HepG2 (cell line): Measurements from ENCODE around the gene NUTF2. TPM values are rescaled to one million over a fixed set of nuclear protein-coding genes. Genes with fewer than 3 reads are reported as not detected.

Experiments used
- AHR ChIP-seq: IDR thresholded peaks from 2 replicates; pipeline ENCODE4 v1.6.1; 2018; ENCODE audit warnings: missing genetic modification reagents, missing compliant biosample characterization
- ARHGAP35 ChIP-seq: sonication (generic); formaldehyde crosslinking; IDR thresholded peaks from 2 replicates; pipeline ENCODE4 v1.9.0; 2022; ENCODE audit warnings: mild to moderate bottlenecking, inconsistent platforms, moderate library complexity, missing genetic modification reagents, borderline replicate concordance
- BCL6 ChIP-seq: IDR thresholded peaks from 2 replicates; pipeline ENCODE4 v1.6.1; 2016; ENCODE audit warnings: missing genetic modification reagents, missing compliant biosample characterization
- MED13 ChIP-seq: sonication (generic); formaldehyde crosslinking; IDR thresholded peaks from 2 replicates; pipeline ENCODE4 v1.5.0; 2020; ENCODE audit warnings: missing genetic modification reagents
- RXRA ChIP-seq: sonication (generic); formaldehyde crosslinking; IDR thresholded peaks from 2 replicates; pipeline ENCODE4 v1.5.1; 2020; ENCODE audit warnings: missing genetic modification reagents
- RXRB ChIP-seq: IDR thresholded peaks from 2 replicates; pipeline ENCODE4 v1.6.1; 2016; ENCODE audit warnings: borderline replicate concordance, missing genetic modification reagents, missing compliant biosample characterization
- SALL2 ChIP-seq: sonication (generic); formaldehyde crosslinking; IDR thresholded peaks from 2 replicates; pipeline ENCODE4 v1.8.1; 2023; ENCODE audit warnings: mild to moderate bottlenecking, missing genetic modification reagents, inconsistent platforms
- SKI ChIP-seq: fragments of 450-650 bp; IDR thresholded peaks from one replicate; pipeline ENCODE4 v1.6.1; 2018; ENCODE audit warnings: mild to moderate bottlenecking; ENCODE audit not compliant: partially characterized antibody
- SP4 ChIP-seq: sonication (generic); formaldehyde crosslinking; IDR thresholded peaks from 2 replicates; pipeline ENCODE4 v1.8.1; 2023; ENCODE audit warnings: mild to moderate bottlenecking, missing genetic modification reagents
- ZNF160 ChIP-seq: sonication (generic); formaldehyde crosslinking; IDR thresholded peaks from 2 replicates; pipeline ENCODE4 v1.8.0; 2022; ENCODE audit warnings: mild to moderate bottlenecking, inconsistent platforms, missing genetic modification reagents
- polyA plus RNA-seq, 8 experiments: library from polyadenylated mRNA; depleted of rRNA in 3 of 8; stranded (reverse) in 7 of 8; unstranded in 1 of 8; fragments of >200 nt; fragmentation: Illumina TruSeq in 4 of 8; extraction: Trizol in 4 of 8; gene quantifications; 2 replicates each; pipeline versions ENCODE4 v1.2.1 to v1.2.3, GENCODE V29; 2011 to 2016; ENCODE audit warnings: low read depth in 4 of 8, missing spikeins in 1 of 8, mixed read lengths in 1 of 8; ENCODE audit not compliant: insufficient read depth in 1 of 8
- total RNA-seq, 5 experiments: library from RNA; depleted of rRNA; stranded (reverse); fragments of >200 nt; fragmentation: Illumina TruSeq; extraction: Trizol; gene quantifications; 2 replicates each; pipeline ENCODE4 v1.2.3, GENCODE V29; 2016; ENCODE audit warnings: low read depth in 1 of 5
- TF ChIP-seq, protein P1 (sequence below): sonication (generic); formaldehyde crosslinking; IDR thresholded peaks from 2 replicates; pipeline ENCODE4 v1.5.1; 2020; ENCODE audit warnings: mild to moderate bottlenecking, missing genetic modification reagents, moderate library complexity
- TF ChIP-seq, protein P2 (sequence below): IDR thresholded peaks from 2 replicates; pipeline ENCODE4 v1.6.1; 2016; ENCODE audit warnings: mild to moderate bottlenecking, missing biosample characterization, missing genetic modification reagents
- TF ChIP-seq, protein P3 (sequence below): sonication (generic); formaldehyde crosslinking; IDR thresholded peaks from 2 replicates; pipeline ENCODE4 v1.4.0; 2020; ENCODE audit warnings: missing genetic modification reagents
- TF ChIP-seq, protein P4 (sequence below): sonication (generic); formaldehyde crosslinking; IDR thresholded peaks from 2 replicates; pipeline ENCODE4 v1.4.0; 2020; ENCODE audit warnings: low read depth, mild to moderate bottlenecking, missing genetic modification reagents

The NUTF2 gene
- total and polyA plus RNA-seq, 2 of the 13 experiments (the other 11 are each of a cell fraction or from before 2014, with no cell fraction given) = 168 to 214 TPM

DNA sequence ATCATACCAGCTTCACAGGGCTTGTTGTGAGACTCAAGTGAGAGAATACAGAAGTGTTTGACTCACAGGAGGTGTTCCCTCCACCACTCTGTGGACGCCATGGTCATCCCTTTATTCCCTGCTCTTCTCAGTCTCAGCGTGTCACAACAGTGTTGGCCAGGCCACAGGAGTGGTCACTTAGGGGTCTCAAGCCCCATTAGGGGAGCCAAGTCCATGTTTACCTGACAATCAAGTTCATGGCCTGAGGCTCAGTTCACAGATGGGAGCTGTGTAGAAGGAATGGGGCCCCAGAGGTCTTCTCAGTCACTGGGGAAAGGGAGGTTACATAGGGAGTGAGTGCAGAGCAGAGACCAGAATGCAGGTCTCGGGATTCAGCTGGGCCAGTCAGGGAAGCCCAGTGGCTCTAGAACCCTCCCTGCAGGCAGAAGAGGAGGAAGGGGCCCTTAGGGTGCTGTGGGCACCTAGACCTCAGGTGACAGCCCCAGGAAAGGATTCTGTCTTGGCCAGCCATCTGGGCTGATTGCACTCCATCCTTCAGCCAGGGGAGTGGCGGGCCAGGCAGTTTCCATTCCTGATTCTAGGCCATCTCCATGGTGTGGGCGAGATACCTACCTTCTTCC is 10.3 kb downstream of the NUTF2 start (continued):
- TF ChIP-seq, protein P1, sequence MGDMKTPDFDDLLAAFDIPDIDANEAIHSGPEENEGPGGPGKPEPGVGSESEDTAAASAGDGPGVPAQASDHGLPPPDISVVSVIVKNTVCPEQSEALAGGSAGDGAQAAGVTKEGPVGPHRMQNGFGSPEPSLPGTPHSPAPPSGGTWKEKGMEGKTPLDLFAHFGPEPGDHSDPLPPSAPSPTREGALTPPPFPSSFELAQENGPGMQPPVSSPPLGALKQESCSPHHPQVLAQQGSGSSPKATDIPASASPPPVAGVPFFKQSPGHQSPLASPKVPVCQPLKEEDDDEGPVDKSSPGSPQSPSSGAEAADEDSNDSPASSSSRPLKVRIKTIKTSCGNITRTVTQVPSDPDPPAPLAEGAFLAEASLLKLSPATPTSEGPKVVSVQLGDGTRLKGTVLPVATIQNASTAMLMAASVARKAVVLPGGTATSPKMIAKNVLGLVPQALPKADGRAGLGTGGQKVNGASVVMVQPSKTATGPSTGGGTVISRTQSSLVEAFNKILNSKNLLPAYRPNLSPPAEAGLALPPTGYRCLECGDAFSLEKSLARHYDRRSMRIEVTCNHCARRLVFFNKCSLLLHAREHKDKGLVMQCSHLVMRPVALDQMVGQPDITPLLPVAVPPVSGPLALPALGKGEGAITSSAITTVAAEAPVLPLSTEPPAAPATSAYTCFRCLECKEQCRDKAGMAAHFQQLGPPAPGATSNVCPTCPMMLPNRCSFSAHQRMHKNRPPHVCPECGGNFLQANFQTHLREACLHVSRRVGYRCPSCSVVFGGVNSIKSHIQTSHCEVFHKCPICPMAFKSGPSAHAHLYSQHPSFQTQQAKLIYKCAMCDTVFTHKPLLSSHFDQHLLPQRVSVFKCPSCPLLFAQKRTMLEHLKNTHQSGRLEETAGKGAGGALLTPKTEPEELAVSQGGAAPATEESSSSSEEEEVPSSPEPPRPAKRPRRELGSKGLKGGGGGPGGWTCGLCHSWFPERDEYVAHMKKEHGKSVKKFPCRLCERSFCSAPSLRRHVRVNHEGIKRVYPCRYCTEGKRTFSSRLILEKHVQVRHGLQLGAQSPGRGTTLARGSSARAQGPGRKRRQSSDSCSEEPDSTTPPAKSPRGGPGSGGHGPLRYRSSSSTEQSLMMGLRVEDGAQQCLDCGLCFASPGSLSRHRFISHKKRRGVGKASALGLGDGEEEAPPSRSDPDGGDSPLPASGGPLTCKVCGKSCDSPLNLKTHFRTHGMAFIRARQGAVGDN (CRISPR knock-in tag) = peak; percentile 39; the same call in 1 of the 2 replicates
- TF ChIP-seq SP4 (peak; percentile 47; the same call in 1 of the 2 replicates), AHR (CRISPR knock-in tag) (peak; percentile 45; the same call in 1 of the 2 replicates), ARHGAP35 (0 out of 2 replicates have a peak, but pooled peaks have one; percentile 34), ZNF160 (CRISPR knock-in tag) (no peak), BCL6 (CRISPR knock-in tag) (peak; percentile 56), SALL2 (CRISPR knock-in tag) (no peak), RXRB (CRISPR knock-in tag) (peak; percentile 27; the same call in 1 of the 2 replicates), SKI (peak; percentile 71), RXRA (CRISPR knock-in tag) (peak; percentile 39; the same call in 1 of the 2 replicates), MED13 (CRISPR knock-in tag) (no peak)
- TF ChIP-seq, protein P2, sequence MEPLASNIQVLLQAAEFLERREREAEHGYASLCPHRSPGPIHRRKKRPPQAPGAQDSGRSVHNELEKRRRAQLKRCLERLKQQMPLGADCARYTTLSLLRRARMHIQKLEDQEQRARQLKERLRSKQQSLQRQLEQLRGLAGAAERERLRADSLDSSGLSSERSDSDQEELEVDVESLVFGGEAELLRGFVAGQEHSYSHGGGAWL = peak; percentile 50; the same call in 1 of the 2 replicates
- TF ChIP-seq, protein P3, sequence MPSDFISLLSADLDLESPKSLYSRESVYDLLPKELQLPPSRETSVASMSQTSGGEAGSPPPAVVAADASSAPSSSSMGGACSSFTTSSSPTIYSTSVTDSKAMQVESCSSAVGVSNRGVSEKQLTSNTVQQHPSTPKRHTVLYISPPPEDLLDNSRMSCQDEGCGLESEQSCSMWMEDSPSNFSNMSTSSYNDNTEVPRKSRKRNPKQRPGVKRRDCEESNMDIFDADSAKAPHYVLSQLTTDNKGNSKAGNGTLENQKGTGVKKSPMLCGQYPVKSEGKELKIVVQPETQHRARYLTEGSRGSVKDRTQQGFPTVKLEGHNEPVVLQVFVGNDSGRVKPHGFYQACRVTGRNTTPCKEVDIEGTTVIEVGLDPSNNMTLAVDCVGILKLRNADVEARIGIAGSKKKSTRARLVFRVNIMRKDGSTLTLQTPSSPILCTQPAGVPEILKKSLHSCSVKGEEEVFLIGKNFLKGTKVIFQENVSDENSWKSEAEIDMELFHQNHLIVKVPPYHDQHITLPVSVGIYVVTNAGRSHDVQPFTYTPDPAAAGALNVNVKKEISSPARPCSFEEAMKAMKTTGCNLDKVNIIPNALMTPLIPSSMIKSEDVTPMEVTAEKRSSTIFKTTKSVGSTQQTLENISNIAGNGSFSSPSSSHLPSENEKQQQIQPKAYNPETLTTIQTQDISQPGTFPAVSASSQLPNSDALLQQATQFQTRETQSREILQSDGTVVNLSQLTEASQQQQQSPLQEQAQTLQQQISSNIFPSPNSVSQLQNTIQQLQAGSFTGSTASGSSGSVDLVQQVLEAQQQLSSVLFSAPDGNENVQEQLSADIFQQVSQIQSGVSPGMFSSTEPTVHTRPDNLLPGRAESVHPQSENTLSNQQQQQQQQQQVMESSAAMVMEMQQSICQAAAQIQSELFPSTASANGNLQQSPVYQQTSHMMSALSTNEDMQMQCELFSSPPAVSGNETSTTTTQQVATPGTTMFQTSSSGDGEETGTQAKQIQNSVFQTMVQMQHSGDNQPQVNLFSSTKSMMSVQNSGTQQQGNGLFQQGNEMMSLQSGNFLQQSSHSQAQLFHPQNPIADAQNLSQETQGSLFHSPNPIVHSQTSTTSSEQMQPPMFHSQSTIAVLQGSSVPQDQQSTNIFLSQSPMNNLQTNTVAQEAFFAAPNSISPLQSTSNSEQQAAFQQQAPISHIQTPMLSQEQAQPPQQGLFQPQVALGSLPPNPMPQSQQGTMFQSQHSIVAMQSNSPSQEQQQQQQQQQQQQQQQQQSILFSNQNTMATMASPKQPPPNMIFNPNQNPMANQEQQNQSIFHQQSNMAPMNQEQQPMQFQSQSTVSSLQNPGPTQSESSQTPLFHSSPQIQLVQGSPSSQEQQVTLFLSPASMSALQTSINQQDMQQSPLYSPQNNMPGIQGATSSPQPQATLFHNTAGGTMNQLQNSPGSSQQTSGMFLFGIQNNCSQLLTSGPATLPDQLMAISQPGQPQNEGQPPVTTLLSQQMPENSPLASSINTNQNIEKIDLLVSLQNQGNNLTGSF (CRISPR knock-in tag) = peak; percentile 61; the same call in 1 of the 2 replicates
- TF ChIP-seq, protein P4, sequence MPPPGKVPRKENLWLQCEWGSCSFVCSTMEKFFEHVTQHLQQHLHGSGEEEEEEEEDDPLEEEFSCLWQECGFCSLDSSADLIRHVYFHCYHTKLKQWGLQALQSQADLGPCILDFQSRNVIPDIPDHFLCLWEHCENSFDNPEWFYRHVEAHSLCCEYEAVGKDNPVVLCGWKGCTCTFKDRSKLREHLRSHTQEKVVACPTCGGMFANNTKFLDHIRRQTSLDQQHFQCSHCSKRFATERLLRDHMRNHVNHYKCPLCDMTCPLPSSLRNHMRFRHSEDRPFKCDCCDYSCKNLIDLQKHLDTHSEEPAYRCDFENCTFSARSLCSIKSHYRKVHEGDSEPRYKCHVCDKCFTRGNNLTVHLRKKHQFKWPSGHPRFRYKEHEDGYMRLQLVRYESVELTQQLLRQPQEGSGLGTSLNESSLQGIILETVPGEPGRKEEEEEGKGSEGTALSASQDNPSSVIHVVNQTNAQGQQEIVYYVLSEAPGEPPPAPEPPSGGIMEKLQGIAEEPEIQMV (CRISPR knock-in tag) = peak; percentile 37; the same call in 1 of the 2 replicates
